Measurements from ENCODE around the gene GRIA3.

Gene GRIA3

GRCh38 chrX:123487236-123487635 lies 303.2 kb downstream of the GRIA3 start:
- Histone ChIP-seq H3K27me3 (ENCODE audit: insufficient read depth, low read length) (no peaks in the 10 kb centered on the region), H2BK120ac (ENCODE audit: insufficient read depth, low read length, poor library complexity) (no peak overlapping the region), H3K4me1 (ENCODE audit: control insufficient read depth in 1 of 2, insufficient read depth in 2 of 2, low read length in 2 of 2) (no peaks in the 10 kb centered on the region), H2BK5ac (ENCODE audit: low read depth, low read length, poor library complexity) (no peak overlapping the region), H4K8ac (ENCODE audit: low read depth, low read length) (no peak overlapping the region), H3K23ac (ENCODE audit: low read length) (no peak overlapping the region), H3K4me2 (ENCODE audit: low read length) (no peak overlapping the region), H3K14ac (ENCODE audit: low read length) (no peak overlapping the region), H3K79me2 (ENCODE audit: control insufficient read depth, insufficient read depth, low read length, poor library complexity) (no peaks in the 10 kb centered on the region), H4K91ac (ENCODE audit: low read depth, low read length) (no peak overlapping the region), H2AFZ (ENCODE audit: insufficient read depth, low read length, poor library complexity) (no peak overlapping the region), H3K9me3 (ENCODE audit: insufficient read depth, low read depth, low read length) (no peaks in the 10 kb centered on the region), H3K18ac (ENCODE audit: low read length) (no peak overlapping the region), H2BK12ac (ENCODE audit: low read length) (no peak overlapping the region), H2AK5ac (ENCODE audit: low read length) (no peak overlapping the region), H3K4ac (ENCODE audit: low read depth, low read length) (no peak overlapping the region), H3K9ac (ENCODE audit: low read length) (no peak overlapping the region), H4K12ac (ENCODE audit: low read depth, low read length) (no peak overlapping the region), H3K4me3 (ENCODE audit: low read depth, low read length) (no peak overlapping the region), H3K79me1 (ENCODE audit: low read length) (no peaks in the 10 kb centered on the region), H3K36me3 (ENCODE audit: control insufficient read depth in 1 of 2, insufficient read depth in 2 of 2, low read length in 2 of 2) (no peaks in the 10 kb centered on the region), H3K27ac (ENCODE audit: low read depth, low read length) (no peak overlapping the region)
- WGBS (ENCODE audit: extremely low coverage, insufficient coverage, insufficient read length): no CpG with 5 or more reads among the region's 1 CpG
- peak in 1 of 2 donors; percentile 52 for DNase-seq

DNA sequence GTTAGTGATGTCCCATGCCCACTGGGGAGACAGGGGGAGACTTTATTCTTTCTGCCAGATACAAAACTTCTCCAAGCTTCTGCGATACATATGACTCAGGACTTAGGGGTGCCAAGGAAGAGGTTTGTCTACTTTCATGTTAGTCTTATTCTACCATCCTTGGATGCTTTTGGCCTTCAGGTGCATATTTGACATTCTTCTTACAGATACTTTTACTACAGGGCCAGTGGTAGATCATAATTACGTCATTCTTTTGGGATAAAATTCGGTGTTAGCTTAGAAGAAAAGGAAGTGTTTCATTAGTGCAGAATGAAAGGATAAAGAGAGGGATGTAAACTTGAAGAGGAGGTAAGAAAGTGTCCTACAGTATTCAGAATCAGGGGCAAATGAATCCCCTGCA lies 303.6 kb downstream of the GRIA3 start:
- no peak overlapping the region for H4K91ac ChIP-seq (ENCODE audit: low read depth, low read length)
- H2BK12ac ChIP-seq (ENCODE audit: low read length): no peak overlapping the region
- no peak overlapping the region for H3K18ac ChIP-seq (ENCODE audit: low read length)
- no peak overlapping the region for H3K14ac ChIP-seq (ENCODE audit: low read length)
- H4K8ac ChIP-seq (ENCODE audit: low read depth, low read length): no peak overlapping the region
- H3K4ac ChIP-seq (ENCODE audit: low read depth, low read length): no peak overlapping the region
- no peaks in the 10 kb centered on the region for H3K36me3 ChIP-seq (ENCODE audit: control insufficient read depth in 1 of 2, insufficient read depth in 2 of 2, low read length in 2 of 2)
- H3K79me1 ChIP-seq (ENCODE audit: low read length): no peaks in the 10 kb centered on the region
- no peak overlapping the region for H2AK5ac ChIP-seq (ENCODE audit: low read length)
- no peaks in the 10 kb centered on the region for H3K4me1 ChIP-seq (ENCODE audit: control insufficient read depth in 1 of 2, insufficient read depth in 2 of 2, low read length in 2 of 2)
- whole genome bisulfite sequencing (ENCODE audit: extremely low coverage, insufficient coverage, insufficient read length): no CpG with 5 or more reads among the region's 3 CpGs
- no peaks in the 10 kb centered on the region for H3K9me3 ChIP-seq (ENCODE audit: insufficient read depth, low read depth, low read length)
- H2BK120ac ChIP-seq (ENCODE audit: insufficient read depth, low read length, poor library complexity): no peak overlapping the region
- peak in 1 of 2 donors; percentile 36 for DNase-seq
- H3K4me3 ChIP-seq (ENCODE audit: low read depth, low read length): no peak overlapping the region
- H3K23ac ChIP-seq (ENCODE audit: low read length): no peak overlapping the region
- no peaks in the 10 kb centered on the region for H3K79me2 ChIP-seq (ENCODE audit: control insufficient read depth, insufficient read depth, low read length, poor library complexity)
- H2AFZ ChIP-seq (ENCODE audit: insufficient read depth, low read length, poor library complexity): no peak overlapping the region
- H3K9ac ChIP-seq (ENCODE audit: low read length): no peak overlapping the region
- H3K27me3 ChIP-seq (ENCODE audit: insufficient read depth, low read length): no peaks in the 10 kb centered on the region
- H3K4me2 ChIP-seq (ENCODE audit: low read length): no peak overlapping the region
- no peak overlapping the region for H4K12ac ChIP-seq (ENCODE audit: low read depth, low read length)
- H2BK5ac ChIP-seq (ENCODE audit: low read depth, low read length, poor library complexity): no peak overlapping the region
- no peak overlapping the region for H3K27ac ChIP-seq (ENCODE audit: low read depth, low read length)

DNA sequence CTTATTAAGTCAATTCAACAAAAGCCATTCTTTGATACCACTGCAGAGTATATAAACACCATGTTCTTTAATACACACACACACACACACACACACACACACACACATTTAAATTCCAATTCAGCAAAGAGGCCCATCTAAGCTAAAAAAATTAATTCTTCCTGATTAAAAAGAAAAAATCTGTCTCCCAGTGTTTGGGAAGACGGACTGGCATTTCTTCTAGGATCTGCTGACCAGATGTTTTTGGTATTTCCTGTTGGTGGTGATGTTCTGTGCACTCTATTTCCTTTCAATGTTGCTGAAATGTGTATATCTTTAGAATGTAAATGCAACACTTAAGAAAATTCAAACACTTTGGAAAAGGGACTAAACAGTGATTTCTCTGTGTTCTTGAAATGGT lies 304.9 kb downstream of the GRIA3 start:
- Histone ChIP-seq H3K27me3 (ENCODE audit: insufficient read depth, low read length) (no peaks in the 10 kb centered on the region), H3K9ac (ENCODE audit: low read length) (no peak overlapping the region), H3K4ac (ENCODE audit: low read depth, low read length) (no peak overlapping the region), H3K4me3 (ENCODE audit: low read depth, low read length) (no peak overlapping the region), H3K18ac (ENCODE audit: low read length) (no peak overlapping the region), H3K9me3 (ENCODE audit: insufficient read depth, low read depth, low read length) (no peaks in the 10 kb centered on the region), H2BK12ac (ENCODE audit: low read length) (no peak overlapping the region), H3K14ac (ENCODE audit: low read length) (no peak overlapping the region), H3K79me2 (ENCODE audit: control insufficient read depth, insufficient read depth, low read length, poor library complexity) (no peaks in the 10 kb centered on the region), H2AFZ (ENCODE audit: insufficient read depth, low read length, poor library complexity) (no peak overlapping the region), H4K8ac (ENCODE audit: low read depth, low read length) (no peak overlapping the region), H4K12ac (ENCODE audit: low read depth, low read length) (no peak overlapping the region), H3K79me1 (ENCODE audit: low read length) (no peaks in the 10 kb centered on the region), H3K23ac (ENCODE audit: low read length) (no peak overlapping the region), H3K4me2 (ENCODE audit: low read length) (no peak overlapping the region), H2AK5ac (ENCODE audit: low read length) (no peak overlapping the region), H2BK120ac (ENCODE audit: insufficient read depth, low read length, poor library complexity) (no peak overlapping the region), H3K4me1 (ENCODE audit: control insufficient read depth in 1 of 2, insufficient read depth in 2 of 2, low read length in 2 of 2) (no peaks in the 10 kb centered on the region), H3K27ac (ENCODE audit: low read depth, low read length) (no peak overlapping the region), H4K91ac (ENCODE audit: low read depth, low read length) (no peak overlapping the region), H3K36me3 (ENCODE audit: control insufficient read depth in 1 of 2, insufficient read depth in 2 of 2, low read length in 2 of 2) (no peaks in the 10 kb centered on the region), H2BK5ac (ENCODE audit: low read depth, low read length, poor library complexity) (no peak overlapping the region)
- DNase-seq: no peak
- WGBS (ENCODE audit: extremely low coverage, insufficient coverage, insufficient read length): no CpG with 5 or more reads among the region's 1 CpG

DNA sequence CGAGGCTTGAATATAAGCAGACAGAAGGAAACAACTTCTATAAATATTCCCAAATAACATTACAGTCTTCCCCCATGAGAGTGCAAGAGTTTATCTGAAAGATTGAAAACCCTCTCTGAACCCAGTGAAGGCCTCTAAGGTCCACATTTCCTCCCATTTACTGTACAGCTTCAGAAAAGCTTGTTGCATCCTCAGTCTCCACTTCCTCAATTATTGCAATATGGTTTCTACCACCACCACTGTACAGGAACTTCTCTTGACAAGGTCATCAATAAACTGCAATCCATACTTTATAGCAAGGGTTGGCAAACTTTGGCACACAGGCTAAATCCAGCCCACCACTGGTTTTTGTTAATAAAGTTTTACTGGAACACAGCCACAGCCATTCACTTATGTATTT lies 309.8 kb downstream of the GRIA3 start:
- Histone ChIP-seq H3K18ac (ENCODE audit: low read length) (no peak overlapping the region), H3K4me3 (ENCODE audit: low read depth, low read length) (no peak overlapping the region), H3K14ac (ENCODE audit: low read length) (no peak overlapping the region), H2AFZ (ENCODE audit: insufficient read depth, low read length, poor library complexity) (no peak overlapping the region), H2AK5ac (ENCODE audit: low read length) (no peak overlapping the region), H3K27ac (ENCODE audit: low read depth, low read length) (no peak overlapping the region), H3K27me3 (ENCODE audit: insufficient read depth, low read length) (no peaks in the 10 kb centered on the region), H2BK120ac (ENCODE audit: insufficient read depth, low read length, poor library complexity) (no peak overlapping the region), H2BK5ac (ENCODE audit: low read depth, low read length, poor library complexity) (no peak overlapping the region), H3K36me3 (ENCODE audit: control insufficient read depth in 1 of 2, insufficient read depth in 2 of 2, low read length in 2 of 2) (no peaks in the 10 kb centered on the region), H3K23ac (ENCODE audit: low read length) (no peak overlapping the region), H3K79me2 (ENCODE audit: control insufficient read depth, insufficient read depth, low read length, poor library complexity) (no peaks in the 10 kb centered on the region), H2BK12ac (ENCODE audit: low read length) (no peak overlapping the region), H4K8ac (ENCODE audit: low read depth, low read length) (no peak overlapping the region), H3K4me1 (ENCODE audit: control insufficient read depth in 1 of 2, insufficient read depth in 2 of 2, low read length in 2 of 2) (no peaks in the 10 kb centered on the region), H3K79me1 (ENCODE audit: low read length) (no peaks in the 10 kb centered on the region), H3K9me3 (ENCODE audit: insufficient read depth, low read depth, low read length) (no peaks in the 10 kb centered on the region), H3K4me2 (ENCODE audit: low read length) (no peak overlapping the region), H3K4ac (ENCODE audit: low read depth, low read length) (no peak overlapping the region), H4K91ac (ENCODE audit: low read depth, low read length) (no peak overlapping the region), H3K9ac (ENCODE audit: low read length) (no peak overlapping the region), H4K12ac (ENCODE audit: low read depth, low read length) (no peak overlapping the region)
- no CpG with 5 or more reads among the region's 1 CpG for WGBS (ENCODE audit: extremely low coverage, insufficient coverage, insufficient read length)
- no peak for DNase-seq
